Naive B cell (primary cell): ENCODE measurements around the gene MTHFS. TPM values are rescaled to one million over a fixed set of nuclear protein-coding genes. Genes with fewer than 3 reads are reported as not detected.

Experiments
- ATAC-seq, 2 donors: fragments of 150-1000 bp; cut with Tn5 transposase; 2 replicates each; pipeline ENCODE4 v1.10.0; 2021; ENCODE audit warnings: low read depth in 2 of 2, mild to moderate bottlenecking in 2 of 2, moderate library complexity in 2 of 2
- DNase-seq: peaks from one replicate; pipeline ENCODE4 v3.0.0; 2022
- H3K27ac Mint-ChIP-seq, 6 donors: one replicate each; pipeline ENCODE4 v1.8.0; 2020 to 2022; ENCODE audit warnings: mild to moderate bottlenecking in 6 of 6, mixed read lengths in 6 of 6, moderate library complexity in 5 of 6, inconsistent platforms in 2 of 6
- H3K27me3 Mint-ChIP-seq, 3 donors: one replicate each; pipeline ENCODE4 v1.8.0; 2021 to 2022; ENCODE audit warnings: mixed read lengths in 3 of 3, mild to moderate bottlenecking in 1 of 3
- H3K36me3 Mint-ChIP-seq, 2 donors: one replicate each; pipeline ENCODE4 v1.8.0; 2020 to 2022; ENCODE audit warnings: mixed read lengths in 2 of 2, inconsistent platforms in 1 of 2, mild to moderate bottlenecking in 1 of 2
- H3K4me1 Mint-ChIP-seq, 3 donors: one replicate each; pipeline ENCODE4 v1.8.0; 2020 to 2022; ENCODE audit warnings: mixed read lengths in 3 of 3, inconsistent platforms in 1 of 3, mild to moderate bottlenecking in 1 of 3, moderate library complexity in 1 of 3
- H3K4me3 Mint-ChIP-seq, 8 donors: one replicate each; pipeline ENCODE4 v1.8.0; 2020 to 2022; ENCODE audit warnings: mild to moderate bottlenecking in 8 of 8, mixed read lengths in 8 of 8, moderate library complexity in 8 of 8, inconsistent platforms in 2 of 8
- H3K9me3 Mint-ChIP-seq, 7 donors: one replicate each; pipeline ENCODE4 v1.8.0; 2020 to 2022; ENCODE audit warnings: mixed read lengths in 7 of 7, mild to moderate bottlenecking in 5 of 7, inconsistent platforms in 2 of 7, moderate library complexity in 1 of 7
- polyA plus RNA-seq, 6 donors: library from polyadenylated mRNA; unstranded; fragments of 300-500 nt; fragmentation: Illumina TruSeq; gene quantifications; one replicate each; pipeline ENCODE4 v1.2.3, GENCODE V29; 2021; ENCODE audit warnings: low read depth in 6 of 6

The MTHFS gene
- polyA plus RNA-seq, 6 donors from 2014 or later: 60.0 to 107 (median 76.3) TPM

DNA sequence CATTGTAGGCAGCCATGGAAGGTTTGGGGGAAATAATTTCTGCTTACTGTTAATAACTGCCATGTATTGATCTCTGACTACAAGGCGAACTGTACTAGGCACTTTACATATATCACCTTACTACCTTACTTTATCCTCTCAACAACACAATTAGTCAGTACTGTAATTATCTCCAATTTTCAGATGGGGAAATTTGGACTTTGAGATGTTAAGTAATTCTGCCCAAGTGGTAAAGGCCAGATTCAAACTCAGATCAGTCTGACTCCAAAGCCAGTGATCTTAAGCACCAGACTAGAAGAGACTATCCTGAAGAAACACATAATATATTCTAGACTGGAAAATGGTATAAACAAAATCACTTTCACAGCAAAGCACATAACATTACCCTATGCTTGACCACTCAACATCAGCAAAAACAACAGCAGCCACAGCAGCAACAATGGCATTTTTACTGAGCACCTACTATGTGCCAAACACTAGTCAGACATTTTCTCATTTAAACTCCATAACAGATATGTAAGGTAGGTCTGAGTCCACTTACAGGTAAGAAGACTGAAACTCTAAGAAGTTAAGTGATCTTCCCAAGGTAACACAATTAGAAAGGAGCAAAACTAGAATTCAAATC, 13.1 kb downstream of the MTHFS start:
- Mint-ChIP-seq H3K36me3 (peaks cover 77 to 78% of the 10 kb centered on the region in 2 donors), H3K27me3 (no peaks in the 10 kb centered on the region)

GRCh38 chr15:79881668-79882067, 15.1 kb downstream of the MTHFS start:
- ATAC-seq (no peak), DNase-seq (no peak)
- H3K4me1 Mint-ChIP-seq: peaks cover 0 to 5% (median 2%) of the 10 kb centered on the region in 3 donors
- peak overlapping the region in 2 of 6 donors; percentile 19 to 33 for H3K27ac Mint-ChIP-seq
- peaks cover 76% of the 10 kb centered on the region in 2 donors for H3K36me3 Mint-ChIP-seq
- H3K27me3 Mint-ChIP-seq: no peaks in the 10 kb centered on the region
- no peak overlapping the region for H3K4me3 Mint-ChIP-seq
- H3K9me3 Mint-ChIP-seq: peaks cover 0 to 41% (median 36%) of the 10 kb centered on the region in 7 donors

More for the DNA sequence above, 13.1 kb downstream of the MTHFS start:
- peaks cover 4 to 7% (median 5%) of the 10 kb centered on the region in 3 donors for H3K4me1 Mint-ChIP-seq
- DNase-seq (no peak), ATAC-seq (no peak)
- H3K4me3 Mint-ChIP-seq: no peak overlapping the region
- no peak overlapping the region for H3K27ac Mint-ChIP-seq
- H3K9me3 Mint-ChIP-seq: peaks cover 0 to 22% (median 15%) of the 10 kb centered on the region in 7 donors

- DNase-seq (no peak), ATAC-seq (no peak)
- Mint-ChIP-seq H3K4me3 (no peak overlapping the region), H3K4me1 (peaks cover 0 to 5% (median 2%) of the 10 kb centered on the region in 3 donors), H3K36me3 (peaks cover 76 to 77% of the 10 kb centered on the region in 2 donors), H3K27ac (no peak overlapping the region), H3K9me3 (peaks cover 0 to 43% (median 40%) of the 10 kb centered on the region in 7 donors), H3K27me3 (no peaks in the 10 kb centered on the region)
These were observed 15.6 kb downstream of the MTHFS start for GRCh38 chr15:79881254-79881653.

GRCh38 chr15:79878078-79878705, 18.6 kb downstream of the MTHFS start:
- Mint-ChIP-seq H3K27ac (no peak overlapping the region), H3K4me3 (no peak overlapping the region), H3K4me1 (peaks cover 0 to 5% (median 0%) of the 10 kb centered on the region in 3 donors), H3K36me3 (peaks cover 69 to 72% of the 10 kb centered on the region in 2 donors), H3K27me3 (no peaks in the 10 kb centered on the region), H3K9me3 (peaks cover 0 to 74% (median 65%) of the 10 kb centered on the region in 7 donors)
- no peak for ATAC-seq
- no peak for DNase-seq

DNA sequence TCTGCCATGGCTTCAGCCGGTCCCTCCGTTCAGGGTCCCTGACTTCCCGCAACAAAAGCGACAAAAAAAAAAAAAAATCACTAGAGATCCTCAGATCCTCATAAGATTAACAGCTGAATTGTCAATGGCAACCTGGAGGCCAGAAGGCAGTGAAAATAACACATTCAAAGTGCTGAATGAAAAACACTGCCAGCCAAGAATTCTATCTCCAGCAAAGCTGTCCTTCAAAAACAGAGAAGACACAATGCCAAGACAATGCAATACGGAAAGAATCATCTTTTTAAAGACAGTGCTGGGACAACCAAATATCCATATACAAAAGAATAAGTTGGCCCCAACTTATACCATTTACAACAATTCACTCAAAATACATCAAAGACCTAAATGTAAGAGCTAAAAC, 21.6 kb downstream of the MTHFS start:
- Mint-ChIP-seq H3K4me1 (peaks cover 0 to 6% (median 6%) of the 10 kb centered on the region in 3 donors), H3K9me3 (peaks cover 0 to 74% (median 67%) of the 10 kb centered on the region in 7 donors), H3K27ac (peak overlapping the region in 1 of 6 donors; percentile 28), H3K27me3 (no peaks in the 10 kb centered on the region), H3K4me3 (no peak overlapping the region), H3K36me3 (peaks cover 53 to 64% of the 10 kb centered on the region in 2 donors)
- ATAC-seq: no peak
- no peak for DNase-seq

DNA sequence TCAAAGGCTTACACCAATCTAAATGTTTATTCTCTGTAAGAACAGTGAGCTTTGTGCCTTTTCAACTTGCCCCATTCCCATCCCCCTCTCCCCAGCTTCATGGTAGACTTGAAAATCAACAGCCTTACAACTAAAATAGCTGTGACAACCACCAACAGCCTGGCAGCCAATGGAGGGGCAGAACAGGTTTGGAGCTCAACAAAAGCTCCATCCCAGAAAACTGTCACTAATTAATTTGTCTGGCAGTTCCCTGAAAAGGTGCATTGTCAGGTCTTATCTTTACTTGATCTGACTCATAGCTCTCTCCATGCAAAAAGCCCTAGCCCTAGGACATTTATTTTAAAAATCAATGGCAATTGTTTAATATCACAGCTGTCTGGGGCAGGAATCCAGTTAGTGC, 22.6 kb downstream of the MTHFS start:
- peaks cover 0 to 66% (median 58%) of the 10 kb centered on the region in 7 donors for H3K9me3 Mint-ChIP-seq
- H3K36me3 Mint-ChIP-seq: peaks cover 43 to 57% of the 10 kb centered on the region in 2 donors
- no peak overlapping the region for H3K27ac Mint-ChIP-seq
- H3K4me1 Mint-ChIP-seq: peaks cover 0 to 6% (median 6%) of the 10 kb centered on the region in 3 donors
- ATAC-seq: no peak
- no peak overlapping the region for H3K4me3 Mint-ChIP-seq
- H3K27me3 Mint-ChIP-seq: no peaks in the 10 kb centered on the region
- DNase-seq: no peak

DNA sequence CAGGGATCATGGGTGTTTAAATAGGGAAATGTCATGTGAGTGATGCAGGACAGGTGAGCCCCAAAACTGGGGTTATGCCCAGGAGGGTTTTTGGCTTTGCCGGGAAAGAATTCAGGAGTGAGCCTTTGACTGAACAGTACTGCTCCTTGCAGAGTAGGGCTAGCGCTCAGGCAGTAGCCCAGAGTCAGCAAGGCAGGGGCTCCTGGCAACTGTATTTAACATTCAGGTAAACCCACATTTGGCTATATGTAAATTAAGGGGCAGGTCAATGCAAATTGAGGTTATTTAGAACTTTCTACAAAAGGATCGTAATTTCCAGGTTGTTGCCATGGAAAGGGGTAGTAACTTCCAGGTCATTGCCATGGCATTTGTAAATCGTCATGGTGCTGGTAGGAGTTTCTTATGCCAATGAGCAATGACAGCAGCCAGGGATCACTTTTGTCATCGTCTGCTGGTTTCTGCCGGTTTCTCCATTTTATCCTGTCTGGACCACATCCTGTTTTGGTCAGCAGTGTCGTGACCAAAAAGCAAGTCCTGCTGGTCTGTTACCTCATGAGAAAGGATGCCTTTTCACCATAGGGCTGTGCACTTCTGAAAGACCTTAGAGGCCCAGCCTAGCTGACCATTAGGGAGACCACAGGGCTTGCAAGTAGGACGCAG, 24.3 kb downstream of the MTHFS start:
- no peaks in the 10 kb centered on the region for H3K27me3 Mint-ChIP-seq
- ATAC-seq (peak in 1 of 2 donors; percentile 21), DNase-seq (no peak)
- peaks cover 35 to 49% of the 10 kb centered on the region in 2 donors for H3K36me3 Mint-ChIP-seq
- peaks cover 0 to 6% (median 6%) of the 10 kb centered on the region in 3 donors for H3K4me1 Mint-ChIP-seq
- peak overlapping the region in 1 of 8 donors; percentile 44 for H3K4me3 Mint-ChIP-seq
- H3K9me3 Mint-ChIP-seq: peaks cover 0 to 50% (median 42%) of the 10 kb centered on the region in 7 donors
- H3K27ac Mint-ChIP-seq: peak overlapping the region in 1 of 6 donors; percentile 60

GRCh38 chr15:79868554-79868953, 28.3 kb downstream of the MTHFS start:
- ATAC-seq: no peak
- Mint-ChIP-seq H3K4me3 (no peak overlapping the region), H3K27ac (peak overlapping the region in 1 of 6 donors; percentile 33), H3K36me3 (peaks cover 33 to 35% of the 10 kb centered on the region in 2 donors), H3K9me3 (peaks cover 0 to 12% (median 8%) of the 10 kb centered on the region in 7 donors), H3K4me1 (peaks cover 4 to 13% (median 6%) of the 10 kb centered on the region in 3 donors), H3K27me3 (no peaks in the 10 kb centered on the region)
- no peak for DNase-seq

- Mint-ChIP-seq H3K4me1 (peaks cover 0 to 15% (median 9%) of the 10 kb centered on the region in 3 donors), H3K4me3 (no peak overlapping the region), H3K27ac (no peak overlapping the region), H3K27me3 (no peaks in the 10 kb centered on the region), H3K36me3 (peaks cover 20 to 28% of the 10 kb centered on the region in 2 donors), H3K9me3 (no peaks in the 10 kb centered on the region)
- DNase-seq: no peak
- ATAC-seq: no peak
These were observed 32.9 kb downstream of the MTHFS start for GRCh38 chr15:79863886-79864285.

GRCh38 chr15:79862191-79862590, 34.6 kb downstream of the MTHFS start:
- H3K27ac Mint-ChIP-seq: peak overlapping the region in 2 of 6 donors; percentile 5 to 36
- no peak overlapping the region for H3K4me3 Mint-ChIP-seq
- H3K9me3 Mint-ChIP-seq: no peaks in the 10 kb centered on the region
- peaks cover 0 to 15% (median 9%) of the 10 kb centered on the region in 3 donors for H3K4me1 Mint-ChIP-seq
- ATAC-seq: no peak
- no peak for DNase-seq
- H3K27me3 Mint-ChIP-seq: no peaks in the 10 kb centered on the region
- peaks cover 14 to 20% of the 10 kb centered on the region in 2 donors for H3K36me3 Mint-ChIP-seq

GRCh38 chr15:79860661-79861060, 36.2 kb downstream of the MTHFS start:
- ATAC-seq (no peak), DNase-seq (no peak)
- Mint-ChIP-seq H3K9me3 (no peaks in the 10 kb centered on the region), H3K27ac (no peak overlapping the region), H3K4me1 (peaks cover 0 to 10% (median 8%) of the 10 kb centered on the region in 3 donors), H3K4me3 (no peak overlapping the region), H3K27me3 (no peaks in the 10 kb centered on the region), H3K36me3 (peaks cover 6 to 16% of the 10 kb centered on the region in 2 donors)

- H3K4me1 Mint-ChIP-seq: peaks cover 9 to 13% (median 11%) of the 10 kb centered on the region in 3 donors
These were observed 38.3 kb downstream of the MTHFS start for GRCh38 chr15:79858469-79858868.

DNA sequence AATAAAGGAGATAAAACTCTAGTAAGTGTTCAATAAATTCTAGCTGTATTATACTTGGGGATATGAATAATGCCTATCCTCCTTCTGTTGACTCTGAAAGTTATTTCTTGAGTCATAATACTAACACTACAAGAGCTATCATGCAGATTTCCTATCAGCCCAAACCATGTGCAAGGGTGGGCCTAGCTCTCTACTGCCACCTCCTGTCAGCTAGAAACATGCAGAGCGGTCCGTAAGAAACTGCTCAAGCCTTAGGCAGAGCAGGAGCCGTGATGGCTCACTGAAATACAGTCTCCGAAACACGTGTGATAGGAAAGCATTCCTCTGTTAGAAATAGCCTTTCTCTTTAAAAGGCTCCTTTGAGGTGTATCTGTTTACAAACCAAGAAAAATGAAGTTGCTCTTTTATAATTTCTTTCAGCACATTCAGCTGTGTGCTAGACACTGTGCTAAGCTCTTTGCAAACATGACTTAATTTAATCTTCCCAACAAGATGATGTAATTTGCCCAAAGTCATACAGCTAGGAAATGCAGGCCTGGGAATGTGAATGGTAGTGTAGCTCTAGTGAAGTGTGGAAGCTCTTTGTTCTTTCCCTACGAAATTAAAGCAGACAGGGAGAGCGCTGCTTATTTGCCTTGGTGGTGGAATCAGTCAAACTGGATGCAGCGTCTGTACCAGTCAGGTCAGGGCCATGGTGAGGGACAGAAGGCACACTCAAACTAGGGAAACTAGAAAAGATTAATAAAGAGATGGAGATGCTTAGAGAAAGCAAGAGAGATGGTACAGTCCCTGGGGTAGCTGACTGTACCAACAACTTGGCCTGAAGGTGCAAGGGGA, 43.1 kb downstream of the MTHFS start:
- peak; percentile 86 to 93 for ATAC-seq
- Mint-ChIP-seq H3K27me3 (no peaks in the 10 kb centered on the region), H3K9me3 (no peaks in the 10 kb centered on the region), H3K4me3 (no peak overlapping the region), H3K27ac (peak overlapping the region in 4 of 6 donors; percentile 3 to 83 (median 27)), H3K4me1 (peaks cover 24 to 30% (median 29%) of the 10 kb centered on the region in 3 donors), H3K36me3 (peaks cover 0 to 17% of the 10 kb centered on the region in 2 donors)
- DNase-seq: peak; percentile 31

More at GRCh38 chr15:79858469-79858868, 38.3 kb downstream of the MTHFS start:
- no peak overlapping the region for H3K4me3 Mint-ChIP-seq
- DNase-seq: no peak
- ATAC-seq: no peak
- no peaks in the 10 kb centered on the region for H3K9me3 Mint-ChIP-seq
- no peaks in the 10 kb centered on the region for H3K27me3 Mint-ChIP-seq
- H3K36me3 Mint-ChIP-seq: peaks cover 6 to 18% of the 10 kb centered on the region in 2 donors
- H3K27ac Mint-ChIP-seq: no peak overlapping the region
